Heart right ventricle (tissue), 16 donors: Measurements from ENCODE around the gene PNMA8B. TPM values are rescaled to one million over a fixed set of nuclear protein-coding genes. Genes with fewer than 3 reads are reported as not detected.
"Not testable (repeated sequence)": the region's sequence is repeated elsewhere in the genome, so short reads cannot be mapped to it uniquely, and the experiment has no call there.

Experiments used
- ATAC-seq, 8 donors: fragments of 200-7000 bp; cut with Tn5 transposase; one replicate each; pipeline ENCODE4 v1.9.1; 2020; ENCODE audit warnings: mild to moderate bottlenecking in 8 of 8, moderate library complexity in 8 of 8, moderate number of reproducible peaks in 1 of 8
- DNase-seq, 2 donors: peaks; one replicate each; pipeline ENCODE4 v3.0.0-alpha.2; 2020
- H3K27ac ChIP-seq, 10 donors: fragments of 200-600 bp; sonication (generic) in 2 of 10; one replicate each; pipeline versions ENCODE4 v1.5.0 to v1.8.0; 2020 to 2022; ENCODE audit warnings: mild to moderate bottlenecking in 3 of 10
- H3K27me3 ChIP-seq, 7 donors: fragments of 200-600 bp; one replicate each; pipeline ENCODE4 v1.8.0; 2021 to 2022; ENCODE audit warnings: mild to moderate bottlenecking in 2 of 7
- H3K36me3 ChIP-seq, 9 donors: fragments of 200-600 bp; sonication (generic) in 1 of 9; one replicate each; pipeline versions ENCODE4 v1.5.0 to v1.8.0; 2020 to 2022; ENCODE audit warnings: mild to moderate bottlenecking in 2 of 9
- H3K4me1 ChIP-seq, 9 donors: fragments of 200-600 bp; sonication (generic) in 1 of 9; one replicate each; pipeline versions ENCODE4 v1.5.0 to v1.8.0; 2020 to 2022; ENCODE audit warnings: mild to moderate bottlenecking in 4 of 9
- H3K4me3 ChIP-seq, 10 donors: fragments of 200-600 bp; sonication (generic) in 2 of 10; one replicate each; pipeline versions ENCODE4 v1.5.0 to v1.8.0; 2020 to 2022; ENCODE audit warnings: mild to moderate bottlenecking in 7 of 10, moderate library complexity in 2 of 10
- H3K9me3 ChIP-seq, 11 donors: fragments of 200-600 bp in 10 of 11; sonication (generic) in 2 of 11; one replicate each; pipeline versions ENCODE4 v1.5.0 to v1.8.0; 2013 to 2022; ENCODE audit warnings: mild to moderate bottlenecking in 2 of 11, control low read depth in 1 of 11, moderate library complexity in 1 of 11
- CTCF ChIP-seq, 9 donors: fragments of 200-600 bp; sonication (generic) in 2 of 9; IDR thresholded peaks; one replicate each; pipeline versions ENCODE4 v1.5.0 to v1.8.0; 2021 to 2022; ENCODE audit warnings: antibody characterized with exemption in 9 of 9, mild to moderate bottlenecking in 5 of 9, moderate library complexity in 1 of 9
- WGBS, 2 donors: extraction: QIAGEN DNeasy Blood & Tissue Kit; methylation state at CpG; one replicate each; pipeline ENCODE4 v1.1.7; 2013; ENCODE audit warnings: inconsistent platforms in 1 of 2; 5-methylcytosine and 5-hydroxymethylcytosine counted together
- intact Hi-C, 10 donors: fragments of 100-400 bp; cut with DNase I; formaldehyde crosslinking; loops; one replicate each; pipeline versions ENCODE4 v1.11.1 to v1.14.2; 2022
- polyA plus RNA-seq, 2 donors: library from polyadenylated mRNA; stranded (reverse); fragments of 200-250 nt; gene quantifications; one replicate each; pipeline ENCODE4 v1.2.3, GENCODE V29; 2013
- total RNA-seq, 10 donors: library from RNA; stranded (reverse); fragmentation: NEBNext Ultra II Directional in 3 of 10; extraction: Animal tissue kit (Norgen Biotek cat#: 25700) in 3 of 10; gene quantifications; one replicate each; pipeline versions ENCODE4 v1.2.1 to v1.2.4, GENCODE V29; 2021 to 2023
- donor health status: Arrhythmogenic right ventricular cardiomyopathy.
- donor health status: ischemic (EF 13 %, LVEDD 7.1; RV severe dilation, severe dysfunction).
- donor health status: healthy with polysubstance abuse.
- donor health status: DM: no; HTN: yes; CAD: no.
- donor health status: DM: no; HTN: no; CAD: no.
- donor health status: ischemic (EF 25% LVEDD 6.9; RV normal size, moderate dysfunction).
- donor health status: ischemic (EF 25% LVEDD 5.7; RV mildly dilated, moderate dysfunction).
- donor health status: healthy.
- donor health status: DM: yes; HTN: yes; CAD: no.
- donor health status: Ischemic cardiomyopathy.
- donor health status: ischemic (EF 35%, LVEDD 5.7; RV mildly dilated, moderate dysfunction).
- donor health status: nonischemic (EF 11% LVEDD 7.7; RV severe dilation, severe dysfunction).
- donor health status: DM: yes; HTN: yes; CAD: no.
- donor health status: PGD.
- donor health status: ischemic (EF 29% LVEDD 5.4; RV normal size, mild dysfunction).
- donor health status: nonischemic (EF 23%, LVEDD 6.1; RV moderate dilation, normal function).

Gene PNMA8B
- total and polyA plus RNA-seq, 12 donors: 0.37 to 0.95 (median 0.65) TPM

- no peak for TF ChIP-seq CTCF (IDR thresholded peaks at IDR 0.05)
- no peaks in the 10 kb centered on the region for H3K36me3 ChIP-seq
- H3K27me3 ChIP-seq: peaks cover 0 to 13% (median 7%) of the 10 kb centered on the region in 7 donors
- no peak overlapping the region for H3K27ac ChIP-seq
- H3K4me1 ChIP-seq: peaks cover 0 to 13% (median 7%) of the 10 kb centered on the region in 9 donors
- no peaks in the 10 kb centered on the region for H3K9me3 ChIP-seq
- ATAC-seq (peak in 1 of 8 donors; percentile 52), DNase-seq (no peak)
- 73 to 88% methylated on average over 1 of the region's 1 CpG for WGBS, 2 donors
- no peak overlapping the region for H3K4me3 ChIP-seq
- intact Hi-C loops: loop anchor here in 4 of 10 donors (5.0 to 10.0 kb wide), 2 partner anchors 132 to 134 kb away; partner anchors contain the start of gene DACT3 (in 4 of the 4)
These were observed 35.0 kb upstream of the PNMA8B start for GRCh38 chr19:46530636-46531035.

- intact Hi-C loops: loop anchor here in 8 of 10 donors (1.0 to 10.0 kb wide), 4 partner anchors 13 to 135 kb away; partner anchors contain the start of gene DACT3 (in 7 of the 8)
- Histone ChIP-seq H3K27ac (no peak overlapping the region), H3K27me3 (peaks cover 0 to 13% (median 7%) of the 10 kb centered on the region in 7 donors), H3K4me1 (peaks cover 0 to 13% (median 7%) of the 10 kb centered on the region in 9 donors), H3K4me3 (no peak overlapping the region), H3K36me3 (no peaks in the 10 kb centered on the region), H3K9me3 (peaks cover 0 to 3% (median 0%) of the 10 kb centered on the region in 11 donors)
- ATAC-seq (peak; percentile 51 to 81 (median 70)), DNase-seq (peak; percentile 69 to 73)
- peak; percentile 83 to 96 (median 91) for TF ChIP-seq CTCF (IDR thresholded peaks at IDR 0.05)
- 7 to 10% methylated on average over 13 of the region's 13 CpGs for WGBS, 2 donors
These were observed 34.2 kb upstream of the PNMA8B start for GRCh38 chr19:46529622-46530451.

GRCh38 chr19:46528601-46529590 lies 33.2 kb upstream of the PNMA8B start:
- Histone ChIP-seq H3K9me3 (peaks cover 0 to 12% (median 0%) of the 10 kb centered on the region in 11 donors), H3K36me3 (no peaks in the 10 kb centered on the region), H3K27ac (no peak overlapping the region), H3K4me1 (peaks cover 0 to 13% (median 7%) of the 10 kb centered on the region in 9 donors), H3K4me3 (no peak overlapping the region), H3K27me3 (peaks cover 0 to 13% (median 7%) of the 10 kb centered on the region in 7 donors)
- DNase-seq (no peak), ATAC-seq (peak in 3 of 8 donors; percentile 8 to 19 (median 11))
- no peak for TF ChIP-seq CTCF (IDR thresholded peaks at IDR 0.05)
- intact Hi-C loops: loop anchor here in 5 of 10 donors (1.0 to 10.0 kb wide), 4 partner anchors 14 to 136 kb away; partner anchors contain the start of gene DACT3 (in 3 of the 5)
- 53 to 56% methylated on average over 25 of the region's 25 CpGs for WGBS, 2 donors

GRCh38 chr19:46526801-46527200 lies 31.1 kb upstream of the PNMA8B start:
- Histone ChIP-seq H3K27me3 (peaks cover 0 to 12% (median 7%) of the 10 kb centered on the region in 7 donors), H3K4me1 (peaks cover 0 to 18% (median 7%) of the 10 kb centered on the region in 9 donors), H3K9me3 (peaks cover 0 to 12% (median 0%) of the 10 kb centered on the region in 11 donors)
- not testable (repeated sequence) for ATAC-seq, H3K27ac ChIP-seq, H3K4me3 ChIP-seq, DNase-seq, H3K36me3 ChIP-seq
- intact Hi-C loops: loop anchor here in 3 of 10 donors (5.0 to 10.0 kb wide), 2 partner anchors 136 to 138 kb away; partner anchors contain the start of gene DACT3 (in 3 of the 3)
- WGBS, 2 donors: 95% methylated on average over 15 to 18 of the region's 18 CpGs
